SK-N-SH (cell line): Measurements from ENCODE around the gene SPRED2. TPM values are rescaled to one million over a fixed set of nuclear protein-coding genes. Genes with fewer than 3 reads are reported as not detected.
A peak's percentile ranks its signal among the peaks of the same experiment; 100 is the strongest.

ENCODE experiments used
- CTCF ChIA-PET: fragments of 300-600, 350-600 bp; formaldehyde crosslinking; extraction: SDS; loops from one replicate; lab custom pipeline; 2021; lab: Yijun Ruan, JAX
- POLR2A ChIA-PET: fragments of 350-600 bp; sonication (Branson Sonifier 250); formaldehyde crosslinking; extraction: SDS; loops from one replicate; lab custom pipeline; 2020; ENCODE audit warnings: antibody characterized with exemption, inconsistent platforms; lab: Yijun Ruan, JAX
- DNase-seq: peaks from one replicate; pipeline ENCODE4 v3.0.0; 2012
- H2AFZ ChIP-seq: fragments of 200-600 bp; sonication (generic); 2 replicates; pipeline ENCODE4 v1.8.1; 2016; ENCODE audit warnings: antibody characterized with exemption, mild to moderate bottlenecking, low read depth
- H3F3A ChIP-seq: fragments of 200-600 bp; sonication (generic); replicated peaks from 2 replicates; pipeline ENCODE3; 2016; ENCODE audit warnings: antibody characterized with exemption, mild to moderate bottlenecking; ENCODE audit not compliant: insufficient read depth
- H3K27ac ChIP-seq, 2 experiments: fragments of 200-500 bp in 1 of 2; fragments of 200-600 bp in 1 of 2; sonication (Bioruptor generic) in 1 of 2; sonication (generic), shearing (Covaris generic) in 1 of 2; 2 replicates each; pipeline versions ENCODE4 v1.5.1 to v1.6.1; 2014 to 2016; ENCODE audit warnings: low read depth in 2 of 2, inconsistent platforms in 1 of 2, low read length in 1 of 2, mild to moderate bottlenecking in 1 of 2, mixed read lengths in 1 of 2
- H3K27me3 ChIP-seq: fragments of 200-600 bp; sonication (generic), shearing (Covaris generic); 2 replicates; pipeline ENCODE4 v1.6.1; 2016; ENCODE audit warnings: mixed run types; ENCODE audit not compliant: insufficient read depth
- H3K36me3 ChIP-seq, 2 experiments: fragments of 200-500 bp in 1 of 2; fragments of 200-600 bp in 1 of 2; sonication (Bioruptor generic) in 1 of 2; sonication (generic) in 1 of 2; replicated peaks in 1 of 2; 2 replicates each; pipeline versions ENCODE3 to v1.5.1; 2014 to 2016; ENCODE audit warnings: low read length in 1 of 2, mild to moderate bottlenecking in 1 of 2; ENCODE audit not compliant: insufficient read depth in 2 of 2, control insufficient read depth in 1 of 2
- H3K4me1 ChIP-seq, 2 experiments: fragments of 200-500 bp in 1 of 2; fragments of 200-600 bp in 1 of 2; sonication (Bioruptor generic) in 1 of 2; sonication (generic), shearing (Covaris generic) in 1 of 2; 2 replicates each; pipeline versions ENCODE4 v1.5.1 to v1.6.1; 2014 to 2016; ENCODE audit warnings: low read depth in 1 of 2, low read length in 1 of 2, mixed run types in 1 of 2; ENCODE audit not compliant: insufficient read depth in 2 of 2, control insufficient read depth in 1 of 2
- H3K4me2 ChIP-seq: fragments of 200-600 bp; sonication (generic), shearing (Covaris generic); 2 replicates; pipeline ENCODE4 v1.6.1; 2017; ENCODE audit warnings: mixed run types
- H3K4me3 ChIP-seq, 2 experiments: fragments of 200-500 bp in 1 of 2; fragments of 200-600 bp in 1 of 2; sonication (Bioruptor generic) in 1 of 2; sonication (generic), shearing (Covaris generic) in 1 of 2; 2 replicates each; pipeline versions ENCODE4 v1.5.1 to v1.8.1; 2014 to 2016; ENCODE audit warnings: low read depth in 2 of 2, inconsistent platforms in 1 of 2, low read length in 1 of 2, mild to moderate bottlenecking in 1 of 2, mixed read lengths in 1 of 2, moderate library complexity in 1 of 2
- H3K79me2 ChIP-seq: fragments of 200-600 bp; sonication (generic); 2 replicates; pipeline ENCODE4 v1.8.1; 2017; ENCODE audit warnings: mild to moderate bottlenecking; ENCODE audit not compliant: insufficient read depth
- H3K9ac ChIP-seq: fragments of 200-600 bp; sonication (generic); 2 replicates; pipeline ENCODE4 v1.6.1; 2017; ENCODE audit warnings: mixed run types
- H3K9me2 ChIP-seq: fragments of 200-600 bp; sonication (generic); 2 replicates; pipeline ENCODE4 v1.6.1; 2017; ENCODE audit warnings: mixed run types
- H3K9me3 ChIP-seq: fragments of 200-600 bp; sonication (generic); 2 replicates; pipeline ENCODE4 v1.6.1; 2017; ENCODE audit warnings: mixed run types, mild to moderate bottlenecking, moderate library complexity
- H4K20me1 ChIP-seq: fragments of 200-600 bp; sonication (generic); 2 replicates; pipeline ENCODE4 v1.6.1; 2017; ENCODE audit warnings: mild to moderate bottlenecking, mixed run types; ENCODE audit not compliant: insufficient read depth
- CHD2 ChIP-seq: fragments of 150-350 bp; IDR thresholded peaks from 2 replicates; pipeline ENCODE4 v1.6.1; 2018; ENCODE audit warnings: low read length; ENCODE audit not compliant: partially characterized antibody
- CTCF ChIP-seq: fragments of 200-600 bp; sonication (generic); IDR thresholded peaks from 2 replicates; pipeline ENCODE4 v1.6.1; 2017; ENCODE audit warnings: antibody characterized with exemption, mild to moderate bottlenecking, moderate library complexity
- EP300 ChIP-seq, 2 experiments: IDR thresholded peaks; 2 replicates each; pipeline versions ENCODE4 v1.4.0 to v1.6.1; 2012; ENCODE audit warnings: borderline replicate concordance in 1 of 2, low read depth in 1 of 2, low read length in 1 of 2
- EZH2phosphoT487 ChIP-seq: fragments of 200-600 bp; sonication (generic); IDR thresholded peaks from 2 replicates; pipeline ENCODE4 v1.6.1; 2017; ENCODE audit warnings: low read depth, mixed run types, mild to moderate bottlenecking, antibody characterized with exemption, moderate library complexity, borderline replicate concordance
- GABPA ChIP-seq: IDR thresholded peaks from 2 replicates; pipeline ENCODE4 v1.4.0; 2012; ENCODE audit warnings: low read depth, mild to moderate bottlenecking
- GATA2 ChIP-seq: sonication (generic); formaldehyde crosslinking; IDR thresholded peaks from 2 replicates; pipeline ENCODE4 v1.5.0; 2020; ENCODE audit warnings: mild to moderate bottlenecking, missing genetic modification reagents
- MEF2A ChIP-seq: IDR thresholded peaks from 2 replicates; pipeline ENCODE4 v1.4.0; 2012; ENCODE audit warnings: low read depth, borderline replicate concordance
- MXI1 ChIP-seq: IDR thresholded peaks from 2 replicates; pipeline ENCODE4 v1.6.1; 2012; ENCODE audit warnings: mild to moderate bottlenecking, low read depth, low read length, improper control_type of control experiment
- NFIC ChIP-seq: IDR thresholded peaks from 2 replicates; pipeline ENCODE4 v1.4.0; 2012; ENCODE audit warnings: borderline replicate concordance
- NRF1 ChIP-seq: IDR thresholded peaks from 2 replicates; pipeline ENCODE4 v1.6.1; 2012; ENCODE audit warnings: low read depth, mild to moderate bottlenecking, low read length
- POLR2AphosphoS5 ChIP-seq: IDR thresholded peaks from 2 replicates; pipeline ENCODE4 v1.6.1; 2012; ENCODE audit warnings: low read depth, low read length
- RAD21 ChIP-seq: IDR thresholded peaks from 2 replicates; pipeline ENCODE4 v1.6.1; 2012; ENCODE audit warnings: mild to moderate bottlenecking, low read length
- RCOR1 ChIP-seq: fragments of 150-350 bp; IDR thresholded peaks from 2 replicates; pipeline ENCODE4 v1.6.1; 2017; ENCODE audit warnings: antibody characterized with exemption, low read length
- REST ChIP-seq: IDR thresholded peaks from 2 replicates; pipeline ENCODE4 v1.6.1; 2012; ENCODE audit warnings: mild to moderate bottlenecking, low read depth, low read length, moderate library complexity
- RFX5 ChIP-seq: IDR thresholded peaks from 2 replicates; pipeline ENCODE4 v1.6.1; 2012; ENCODE audit warnings: mild to moderate bottlenecking, improper control_type of control experiment, low read length
- RXRA ChIP-seq: IDR thresholded peaks from 2 replicates; pipeline ENCODE4 v1.4.0; 2012; ENCODE audit warnings: low read depth, mild to moderate bottlenecking, borderline replicate concordance
- SIN3A ChIP-seq: IDR thresholded peaks from 2 replicates; pipeline ENCODE4 v1.6.1; 2012; ENCODE audit warnings: low read depth, mild to moderate bottlenecking, low read length, moderate library complexity, borderline replicate concordance
- TAF1 ChIP-seq: IDR thresholded peaks from 2 replicates; pipeline ENCODE4 v1.6.1; 2012; ENCODE audit warnings: low read depth, mild to moderate bottlenecking, low read length, moderate library complexity, borderline replicate concordance
- TCF12 ChIP-seq: IDR thresholded peaks from 2 replicates; pipeline ENCODE4 v1.4.0; 2012
- TEAD4 ChIP-seq: IDR thresholded peaks from 2 replicates; pipeline ENCODE4 v1.4.0; 2012; ENCODE audit warnings: mild to moderate bottlenecking, borderline replicate concordance; ENCODE audit not compliant: insufficient read depth
- YY1 ChIP-seq: IDR thresholded peaks from 2 replicates; pipeline ENCODE4 v1.4.0; 2012; ENCODE audit warnings: low read depth, mild to moderate bottlenecking
- WGBS: methylation state at CpG from one replicate; pipeline ENCODE4 v1.1.6; 2017; ENCODE audit warnings: low lambda C conversion rate; 5-methylcytosine and 5-hydroxymethylcytosine counted together
- polyA plus RNA-seq, 3 experiments: library from polyadenylated mRNA; depleted of rRNA; stranded (reverse); fragments of >200 nt; gene quantifications; 2 replicates each; pipeline ENCODE4 v1.2.3, GENCODE V29; 2012
- TF ChIP-seq, protein P1 (sequence below): IDR thresholded peaks from 2 replicates; pipeline ENCODE4 v1.4.0; 2012; ENCODE audit warnings: low read depth, borderline replicate concordance
- TF ChIP-seq, protein P2 (sequence below): IDR thresholded peaks from 2 replicates; pipeline ENCODE4 v1.4.0; 2012; ENCODE audit warnings: low read depth

SPRED2 gene
- 13.5 and 21.9 TPM in 2 replicates for polyA plus RNA-seq (2012; rRNA removed)
- 18.4 and 21.2 TPM in 2 replicates for polyA plus RNA-seq (2012; cell fraction: cytosol; rRNA removed)
- polyA plus RNA-seq (2012; cell fraction: nucleus; rRNA removed) = 17.0 and 22.9 TPM in 2 replicates

GRCh38 chr2:65432227-65433190 lies at the start of gene SPRED2:
Gene SPRED2 (minus strand): TSS chr2:65432599. CDS start chr2:65431987, 612 bp downstream.
- ChIA-PET CTCF (interaction anchor here (0.9 to 6.8 kb wide), 4 partner anchors 82 to 167 kb away, joined by 3 to 30 read pairs (median 4); no protein-coding TSS in a partner anchor), POLR2A (interaction anchor here (0.7 to 1.6 kb wide), 4 partner anchors 32 to 633 kb away, joined by 3 to 4 read pairs (median 4); no protein-coding TSS in a partner anchor)
- peak; percentile 48; the same call in 1 of the 2 replicates for TF ChIP-seq MEF2A
- TF ChIP-seq NRF1 = no peak
- TF ChIP-seq SIN3A = peak; percentile 96; the same call in 1 of the 2 replicates
- peak; percentile 39 for TF ChIP-seq RAD21
- TF ChIP-seq GABPA = peak; percentile 64
- TF ChIP-seq, protein P1, sequence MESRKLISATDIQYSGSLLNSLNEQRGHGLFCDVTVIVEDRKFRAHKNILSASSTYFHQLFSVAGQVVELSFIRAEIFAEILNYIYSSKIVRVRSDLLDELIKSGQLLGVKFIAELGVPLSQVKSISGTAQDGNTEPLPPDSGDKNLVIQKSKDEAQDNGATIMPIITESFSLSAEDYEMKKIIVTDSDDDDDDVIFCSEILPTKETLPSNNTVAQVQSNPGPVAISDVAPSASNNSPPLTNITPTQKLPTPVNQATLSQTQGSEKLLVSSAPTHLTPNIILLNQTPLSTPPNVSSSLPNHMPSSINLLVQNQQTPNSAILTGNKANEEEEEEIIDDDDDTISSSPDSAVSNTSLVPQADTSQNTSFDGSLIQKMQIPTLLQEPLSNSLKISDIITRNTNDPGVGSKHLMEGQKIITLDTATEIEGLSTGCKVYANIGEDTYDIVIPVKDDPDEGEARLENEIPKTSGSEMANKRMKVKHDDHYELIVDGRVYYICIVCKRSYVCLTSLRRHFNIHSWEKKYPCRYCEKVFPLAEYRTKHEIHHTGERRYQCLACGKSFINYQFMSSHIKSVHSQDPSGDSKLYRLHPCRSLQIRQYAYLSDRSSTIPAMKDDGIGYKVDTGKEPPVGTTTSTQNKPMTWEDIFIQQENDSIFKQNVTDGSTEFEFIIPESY = 0 out of 2 replicates have a peak, but pooled peaks have one; percentile 28
- peak; percentile 65; the same call in 1 of the 2 replicates for TF ChIP-seq POLR2AphosphoS5
- TF ChIP-seq TAF1 = peak; percentile 66
- no peak; the same call in 1 of the 2 replicates for TF ChIP-seq CTCF
- peak; percentile 66 for TF ChIP-seq TCF12
- peak; percentile 65; the same call in 1 of the 2 replicates for TF ChIP-seq RFX5
- TF ChIP-seq YY1 = peak; percentile 79
- TF ChIP-seq GATA2 (CRISPR knock-in tag) = no peak
- TF ChIP-seq, protein P2, sequence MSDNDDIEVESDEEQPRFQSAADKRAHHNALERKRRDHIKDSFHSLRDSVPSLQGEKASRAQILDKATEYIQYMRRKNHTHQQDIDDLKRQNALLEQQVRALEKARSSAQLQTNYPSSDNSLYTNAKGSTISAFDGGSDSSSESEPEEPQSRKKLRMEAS = peak; percentile 86
- TF ChIP-seq MXI1 = 0 out of 2 replicates have a peak, but pooled peaks have one; percentile 54
- TF ChIP-seq EZH2phosphoT487 = no peak
- TF ChIP-seq EP300 (IDR thresholded peaks at IDR 0.05; ENCODE audit: borderline replicate concordance in 1 of 2, low read depth in 1 of 2, low read length in 1 of 2) = peak; percentile 56 to 61; a peak in 2 of 4 replicates
- TF ChIP-seq RCOR1 = 0 out of 2 replicates have a peak, but pooled peaks have one; percentile 18
- peak; percentile 82 for TF ChIP-seq CHD2
- TF ChIP-seq RXRA = peak; percentile 53; the same call in 1 of the 2 replicates
- peak; percentile 45; the same call in 1 of the 2 replicates for TF ChIP-seq TEAD4
- no peak for TF ChIP-seq REST
- TF ChIP-seq NFIC = peak; percentile 62; the same call in 1 of the 2 replicates

More at GRCh38 chr2:65432227-65433190, at the start of gene SPRED2:
- Histone ChIP-seq H3K79me2 (peaks cover 56% of the 10 kb centered on the region), H3K4me1 (peaks cover 2 to 21% of the 10 kb centered on the region in 2 experiments; a peak in 2 of 4 replicates), H3K27ac (peak within 1 kb of the TSS; percentile 76 to 89), H3K9me2 (no peaks in the 10 kb centered on the region), H3K9me3 (no peaks in the 10 kb centered on the region), H3K27me3 (no peaks in the 10 kb centered on the region), H3K9ac (peak within 1 kb of the TSS; percentile 93), H4K20me1 (peaks cover 34% of the 10 kb centered on the region), H3F3A (peaks cover 30% of the 10 kb centered on the region), H3K36me3 (peaks cover 2 to 7% of the 10 kb centered on the region in 2 experiments), H3K4me2 (peak within 1 kb of the TSS; percentile 94), H2AFZ (peak within 1 kb of the TSS; percentile 69), H3K4me3 (peak within 1 kb of the TSS; percentile 91 to 92)
- peak; percentile 89 for DNase-seq
- under 1% methylated on average over 47 of the region's 68 CpGs for WGBS
